ENCODE data around the gene TOMM34.

- TF ChIP-seq EZH2 (IDR thresholded peaks at IDR 0.05; ENCODE audit: low read length, missing control alignments) (no peak), CTCF (conservative IDR thresholded peaks at IDR 0.05 in 1 of 2, IDR thresholded peaks at IDR 0.05 in 1 of 2; ENCODE audit: low read depth in 1 of 2, low read length in 2 of 2) (no peak)
Observed at GRCh38 chr20:44904377-44904776, 55.8 kb downstream of the TOMM34 start.
